Measurements from ENCODE around the gene RNF220.

The RNF220 gene

DNA sequence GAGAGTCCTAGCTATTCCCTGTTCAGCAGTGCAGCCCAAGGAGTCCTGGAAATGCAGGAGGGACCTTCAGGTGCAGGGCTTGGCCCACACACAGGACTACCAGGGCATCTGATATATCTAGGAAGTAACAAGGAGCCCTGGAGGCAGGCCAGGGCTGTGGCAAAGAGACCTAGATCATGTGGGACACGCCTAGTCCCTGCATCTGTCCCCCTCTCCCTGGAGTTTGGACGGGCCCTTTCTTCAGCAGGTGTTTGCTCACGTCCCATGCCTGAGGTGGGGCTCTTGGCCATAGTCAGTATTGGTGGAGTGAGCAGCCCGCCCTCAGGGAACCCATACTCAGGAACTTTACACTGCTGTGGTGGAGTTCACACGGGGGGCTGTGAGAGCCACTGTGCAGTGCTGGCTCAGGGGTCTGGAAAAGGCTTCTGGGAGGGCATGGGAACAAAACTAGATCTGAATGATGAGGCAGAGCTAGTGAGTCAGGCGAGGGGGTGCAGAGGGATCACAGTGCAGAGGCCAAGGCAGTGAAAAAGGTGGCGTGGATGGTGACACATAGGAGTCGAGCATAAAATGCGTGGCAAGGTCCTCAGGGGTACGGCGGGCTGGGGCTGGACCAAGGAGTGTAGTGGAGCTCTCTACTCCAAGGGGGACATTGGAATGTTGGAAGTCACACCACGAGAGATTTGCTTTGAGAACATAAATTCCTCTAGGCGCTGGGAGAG, 243.6 kb downstream of the RNF220 start:
- DNase-seq (ENCODE audit: low read depth) = no peak
- TF ChIP-seq, protein P1, sequence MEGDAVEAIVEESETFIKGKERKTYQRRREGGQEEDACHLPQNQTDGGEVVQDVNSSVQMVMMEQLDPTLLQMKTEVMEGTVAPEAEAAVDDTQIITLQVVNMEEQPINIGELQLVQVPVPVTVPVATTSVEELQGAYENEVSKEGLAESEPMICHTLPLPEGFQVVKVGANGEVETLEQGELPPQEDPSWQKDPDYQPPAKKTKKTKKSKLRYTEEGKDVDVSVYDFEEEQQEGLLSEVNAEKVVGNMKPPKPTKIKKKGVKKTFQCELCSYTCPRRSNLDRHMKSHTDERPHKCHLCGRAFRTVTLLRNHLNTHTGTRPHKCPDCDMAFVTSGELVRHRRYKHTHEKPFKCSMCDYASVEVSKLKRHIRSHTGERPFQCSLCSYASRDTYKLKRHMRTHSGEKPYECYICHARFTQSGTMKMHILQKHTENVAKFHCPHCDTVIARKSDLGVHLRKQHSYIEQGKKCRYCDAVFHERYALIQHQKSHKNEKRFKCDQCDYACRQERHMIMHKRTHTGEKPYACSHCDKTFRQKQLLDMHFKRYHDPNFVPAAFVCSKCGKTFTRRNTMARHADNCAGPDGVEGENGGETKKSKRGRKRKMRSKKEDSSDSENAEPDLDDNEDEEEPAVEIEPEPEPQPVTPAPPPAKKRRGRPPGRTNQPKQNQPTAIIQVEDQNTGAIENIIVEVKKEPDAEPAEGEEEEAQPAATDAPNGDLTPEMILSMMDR (conservative IDR thresholded peaks at IDR 0.05; ENCODE audit: low read depth, low read length) = no peak
- H3K4me3 ChIP-seq (ENCODE audit: low read depth, low read length) = no peak overlapping the region

DNA sequence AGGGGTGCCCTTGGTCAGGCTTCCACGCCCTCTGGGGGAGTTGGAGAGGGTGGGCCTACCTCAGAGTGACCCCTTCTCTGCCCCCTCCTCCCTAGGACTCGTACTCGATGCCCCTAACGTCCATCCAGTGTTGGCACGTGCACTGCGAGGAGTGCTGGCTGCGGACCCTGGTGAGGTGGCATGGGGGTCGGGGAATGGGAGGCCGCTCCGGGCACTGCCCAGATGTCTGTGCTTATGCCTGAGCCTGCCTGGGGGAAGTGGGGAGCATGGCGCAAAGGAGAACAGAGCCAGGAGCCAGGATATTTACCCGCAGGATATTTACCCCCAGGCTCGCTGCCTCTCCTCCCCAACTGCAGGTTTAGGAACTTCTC, 244.7 kb downstream of the RNF220 start:
- TF ChIP-seq, protein P1 (conservative IDR thresholded peaks at IDR 0.05; ENCODE audit: low read depth, low read length) = no peak
- H3K4me3 ChIP-seq (ENCODE audit: low read depth, low read length) = no peak overlapping the region
- DNase-seq (ENCODE audit: low read depth) = no peak

DNA sequence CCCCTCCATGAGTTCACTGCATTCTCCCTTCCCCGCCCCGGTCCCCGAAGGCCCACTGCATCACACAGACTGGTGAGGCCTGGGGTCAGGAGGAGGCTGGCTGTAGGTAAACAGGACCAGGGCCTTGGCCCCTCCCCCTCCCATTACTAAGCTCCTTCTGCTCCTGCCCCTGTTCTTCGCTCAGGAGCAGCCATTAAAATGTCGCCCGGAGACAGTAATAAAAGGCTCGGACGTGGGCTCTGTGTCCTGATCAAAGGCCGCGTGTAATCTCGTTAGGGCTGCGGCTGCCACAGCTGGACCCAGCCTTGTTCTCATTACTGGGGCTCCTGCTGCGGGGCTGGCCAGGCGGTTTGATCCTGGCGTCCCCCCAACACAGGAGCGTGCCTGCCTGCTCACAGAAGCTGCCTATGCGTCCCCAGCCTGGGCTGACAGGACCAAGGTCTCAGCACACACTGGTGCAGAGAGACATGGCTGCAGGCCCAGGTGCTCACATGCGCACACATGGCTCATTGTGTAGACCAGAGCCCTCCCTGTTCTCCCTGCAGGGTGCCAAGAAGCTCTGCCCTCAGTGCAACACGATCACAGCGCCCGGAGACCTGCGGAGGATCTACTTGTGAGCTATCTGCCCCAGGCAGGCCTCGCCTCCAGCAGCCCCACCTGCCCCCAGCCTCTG, 245.2 kb downstream of the RNF220 start:
- TF ChIP-seq, protein P1 (conservative IDR thresholded peaks at IDR 0.05; ENCODE audit: low read depth, low read length) = no peak
- no peak for DNase-seq (ENCODE audit: low read depth)

DNA sequence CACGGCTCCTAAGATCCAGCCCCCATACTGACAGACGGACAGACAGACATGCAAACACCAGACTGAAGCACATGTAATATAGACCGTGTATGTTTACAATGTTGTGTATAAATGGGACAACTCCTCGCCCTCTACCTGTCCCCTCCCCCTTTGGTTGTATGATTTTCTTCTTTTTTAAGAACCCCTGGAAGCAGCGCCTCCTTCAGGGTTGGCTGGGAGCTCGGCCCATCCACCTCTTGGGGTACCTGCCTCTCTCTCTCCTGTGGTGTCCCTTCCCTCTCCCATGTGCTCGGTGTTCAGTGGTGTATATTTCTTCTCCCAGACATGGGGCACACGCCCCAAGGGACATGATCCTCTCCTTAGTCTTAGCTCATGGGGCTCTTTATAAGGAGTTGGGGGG, 246.0 kb downstream of the RNF220 start:
- H3K4me3 ChIP-seq (ENCODE audit: low read depth, low read length) = no peak overlapping the region
- TF ChIP-seq, protein P1 (conservative IDR thresholded peaks at IDR 0.05; ENCODE audit: low read depth, low read length) = no peak
- no peak for DNase-seq (ENCODE audit: low read depth)

More for the DNA sequence above, 245.2 kb downstream of the RNF220 start:
- H3K4me3 ChIP-seq (ENCODE audit: low read depth, low read length) = no peak overlapping the region

DNA sequence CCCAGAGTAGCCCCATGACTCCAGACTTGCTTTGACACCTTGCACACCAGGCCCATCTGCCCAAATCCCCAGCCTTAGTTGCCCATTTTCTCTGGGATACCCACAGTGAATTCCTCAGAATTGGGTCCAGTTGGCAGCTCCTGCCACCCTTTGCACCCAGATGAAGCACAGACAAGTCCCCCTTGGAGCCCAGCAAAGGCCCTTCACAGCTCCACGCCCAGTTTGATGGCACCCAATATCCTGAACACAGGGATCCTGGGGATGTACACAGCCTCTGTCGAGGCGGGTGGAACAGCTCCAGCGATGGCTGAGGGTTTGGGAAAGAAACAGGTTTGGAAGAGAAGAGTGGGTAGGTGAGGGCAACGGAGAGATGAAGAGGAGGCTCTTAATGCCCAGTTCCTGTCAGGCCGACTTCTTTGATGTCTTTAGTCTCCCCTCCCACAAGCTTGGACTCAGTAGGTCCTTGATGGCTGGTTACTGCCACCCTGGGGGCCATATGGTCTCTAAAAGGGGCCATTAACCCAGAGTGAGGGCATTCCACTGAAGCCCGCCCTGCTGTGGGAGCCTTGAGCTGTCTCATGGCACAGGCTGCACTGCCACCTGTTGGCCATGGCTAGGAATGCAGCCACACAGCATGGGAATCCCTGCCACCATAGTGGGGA, 247.5 kb downstream of the RNF220 start:
- TF ChIP-seq, protein P1 (conservative IDR thresholded peaks at IDR 0.05; ENCODE audit: low read depth, low read length) = peak; percentile 95
- DNase-seq (ENCODE audit: low read depth) = peak; percentile 73
- no peak overlapping the region for H3K4me3 ChIP-seq (ENCODE audit: low read depth, low read length)

DNA sequence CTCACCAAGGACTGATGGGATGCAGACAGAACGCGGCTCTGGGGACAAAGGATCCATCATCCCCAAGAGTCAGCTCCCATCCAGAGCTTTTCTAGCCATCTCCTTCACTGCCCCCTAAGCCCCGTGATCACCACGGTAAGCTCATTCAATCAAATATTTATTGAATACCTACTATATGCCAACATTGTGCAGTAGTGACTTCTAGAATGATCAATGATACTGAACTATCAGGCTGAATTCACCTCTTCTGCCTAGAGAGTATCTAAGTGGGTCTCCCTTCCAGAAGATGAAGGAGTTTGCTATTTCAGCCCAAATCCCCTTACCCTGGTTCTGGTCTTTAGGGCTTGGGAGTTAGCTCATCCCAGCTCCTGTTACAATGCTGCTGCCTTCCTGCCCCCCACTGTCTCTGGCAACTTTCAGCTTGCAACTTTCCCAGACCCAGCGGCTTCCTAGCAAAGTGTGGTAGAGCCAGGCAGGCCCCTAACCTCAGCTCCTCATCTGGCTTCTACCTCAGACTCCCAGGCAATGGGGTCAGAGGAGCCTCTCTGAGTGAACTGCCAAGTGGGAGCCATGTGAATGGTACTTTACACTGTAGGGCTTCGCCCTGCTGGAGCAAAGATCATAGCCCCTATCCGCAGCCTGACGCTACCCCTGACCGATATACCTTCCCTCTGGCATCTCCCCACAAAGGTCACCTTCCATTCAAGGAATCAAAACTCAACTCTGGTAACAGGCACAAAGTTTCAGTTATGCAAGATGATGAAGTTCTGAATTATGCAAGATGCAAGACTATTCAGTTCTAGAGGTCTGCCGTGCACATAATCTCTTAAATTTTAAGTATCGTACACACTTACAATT, 248.3 kb downstream of the RNF220 start:
- no peak for DNase-seq (ENCODE audit: low read depth)
- no peak overlapping the region for H3K4me3 ChIP-seq (ENCODE audit: low read depth, low read length)
- TF ChIP-seq, protein P1 (conservative IDR thresholded peaks at IDR 0.05; ENCODE audit: low read depth, low read length) = no peak

Measured in choroid plexus epithelial cell (primary cell).